Neural cell (in vitro differentiated cells): ENCODE results near the gene TMEM123.

Experiments
- EZH2 ChIP-seq: fragments of 200-600, 300-800 bp; shearing (Covaris generic), sonication (generic); IDR thresholded peaks from 2 replicates; pipeline ENCODE4 v1.6.1; 2014; ENCODE audit warnings: antibody characterized with exemption, low read length, borderline replicate concordance, mild to moderate bottlenecking; ENCODE audit not compliant: insufficient read depth, poor library complexity, severe bottlenecking
- SMC3 ChIP-seq: fragments of 450-650 bp; conservative IDR thresholded peaks from 2 replicates; pipeline ENCODE4 v1.6.1; 2014; ENCODE audit warnings: antibody characterized with exemption, mild to moderate bottlenecking, moderate library complexity; ENCODE audit not compliant: poor library complexity

GRCh38 chr11:102411142-102411541 lies 41.4 kb downstream of the TMEM123 start:
- TF ChIP-seq EZH2, result no peak
- TF ChIP-seq SMC3, result no peak
